Heart left ventricle (tissue), 13 donors: ENCODE results near the gene ITFG2.

Experiments used
- POLR2A ChIP-seq, 2 donors: fragments of 450-650 bp; IDR thresholded peaks; one replicate each; pipeline ENCODE4 v1.6.1; 2017; ENCODE audit warnings: antibody characterized with exemption in 2 of 2, mild to moderate bottlenecking in 2 of 2, moderate library complexity in 2 of 2
- TF ChIP-seq, protein P1 (sequence below), 12 donors: fragments of 200-600 bp; sonication (generic) in 4 of 12; IDR thresholded peaks; one replicate each; pipeline versions ENCODE4 v1.5.0 to v1.8.0; 2018 to 2022; ENCODE audit warnings: antibody characterized with exemption in 12 of 12, mild to moderate bottlenecking in 5 of 12
- donor health status: ischemic (EF 13 %, LVEDD 7.1; RV severe dilation, severe dysfunction).
- donor health status: DM: no; HTN: yes; CAD: no.
- donor health status: DM: no; HTN: no; CAD: no.
- donor health status: ischemic (EF 25% LVEDD 6.9; RV normal size, moderate dysfunction).
- donor health status: ischemic (EF 25% LVEDD 5.7; RV mildly dilated, moderate dysfunction).
- donor health status: ischemic (EF 35%, LVEDD 5.7; RV mildly dilated, moderate dysfunction).
- donor health status: nonischemic (EF 11% LVEDD 7.7; RV severe dilation, severe dysfunction).
- donor health status: DM: yes; HTN: yes; CAD: no.
- donor health status: PGD.
- donor health status: ischemic (EF 29% LVEDD 5.4; RV normal size, mild dysfunction).
- donor health status: nonischemic (EF 23%, LVEDD 6.1; RV moderate dilation, normal function).

DNA sequence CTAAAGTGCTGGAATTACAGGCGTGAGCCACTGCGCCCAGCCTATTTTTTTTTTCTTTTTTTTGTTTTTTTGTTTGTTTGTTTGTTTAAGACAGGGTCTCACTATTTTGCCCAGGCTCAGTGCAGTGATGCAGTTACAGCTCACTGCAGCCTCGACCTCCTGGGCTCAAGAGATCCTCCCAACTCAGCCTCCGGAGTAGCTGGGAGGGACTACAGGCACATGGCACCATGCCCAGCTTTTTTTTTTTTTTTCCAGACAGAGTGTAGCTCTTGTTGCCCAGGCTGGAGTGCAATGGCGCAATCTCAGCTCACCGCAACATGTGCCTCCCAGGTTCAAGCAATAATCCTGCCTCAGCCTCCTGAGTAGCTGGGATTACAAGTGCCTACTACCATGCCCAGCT is 5.8 kb upstream of the ITFG2 start:
- TF ChIP-seq, protein P1, sequence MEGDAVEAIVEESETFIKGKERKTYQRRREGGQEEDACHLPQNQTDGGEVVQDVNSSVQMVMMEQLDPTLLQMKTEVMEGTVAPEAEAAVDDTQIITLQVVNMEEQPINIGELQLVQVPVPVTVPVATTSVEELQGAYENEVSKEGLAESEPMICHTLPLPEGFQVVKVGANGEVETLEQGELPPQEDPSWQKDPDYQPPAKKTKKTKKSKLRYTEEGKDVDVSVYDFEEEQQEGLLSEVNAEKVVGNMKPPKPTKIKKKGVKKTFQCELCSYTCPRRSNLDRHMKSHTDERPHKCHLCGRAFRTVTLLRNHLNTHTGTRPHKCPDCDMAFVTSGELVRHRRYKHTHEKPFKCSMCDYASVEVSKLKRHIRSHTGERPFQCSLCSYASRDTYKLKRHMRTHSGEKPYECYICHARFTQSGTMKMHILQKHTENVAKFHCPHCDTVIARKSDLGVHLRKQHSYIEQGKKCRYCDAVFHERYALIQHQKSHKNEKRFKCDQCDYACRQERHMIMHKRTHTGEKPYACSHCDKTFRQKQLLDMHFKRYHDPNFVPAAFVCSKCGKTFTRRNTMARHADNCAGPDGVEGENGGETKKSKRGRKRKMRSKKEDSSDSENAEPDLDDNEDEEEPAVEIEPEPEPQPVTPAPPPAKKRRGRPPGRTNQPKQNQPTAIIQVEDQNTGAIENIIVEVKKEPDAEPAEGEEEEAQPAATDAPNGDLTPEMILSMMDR (IDR thresholded peaks at IDR 0.05) = no peak
- TF ChIP-seq POLR2A (IDR thresholded peaks at IDR 0.05) = no peak
